SK-N-SH (cell line): ENCODE measurements around the gene ERO1A. TPM values are rescaled to one million over a fixed set of nuclear protein-coding genes. Genes with fewer than 3 reads are reported as not detected.

ENCODE experiments used
- CTCF ChIA-PET: fragments of 300-600, 350-600 bp; formaldehyde crosslinking; extraction: SDS; loops from one replicate; lab custom pipeline; 2021; lab: Yijun Ruan, JAX
- POLR2A ChIA-PET: fragments of 350-600 bp; sonication (Branson Sonifier 250); formaldehyde crosslinking; extraction: SDS; loops from one replicate; lab custom pipeline; 2020; ENCODE audit warnings: antibody characterized with exemption, inconsistent platforms; lab: Yijun Ruan, JAX
- DNase-seq: peaks from one replicate; pipeline ENCODE4 v3.0.0; 2012
- H2AFZ ChIP-seq: fragments of 200-600 bp; sonication (generic); 2 replicates; pipeline ENCODE4 v1.8.1; 2016; ENCODE audit warnings: antibody characterized with exemption, mild to moderate bottlenecking, low read depth
- H3F3A ChIP-seq: fragments of 200-600 bp; sonication (generic); replicated peaks from 2 replicates; pipeline ENCODE3; 2016; ENCODE audit warnings: antibody characterized with exemption, mild to moderate bottlenecking; ENCODE audit not compliant: insufficient read depth
- H3K27ac ChIP-seq, 2 experiments: fragments of 200-500 bp in 1 of 2; fragments of 200-600 bp in 1 of 2; sonication (Bioruptor generic) in 1 of 2; sonication (generic), shearing (Covaris generic) in 1 of 2; 2 replicates each; pipeline versions ENCODE4 v1.5.1 to v1.6.1; 2014 to 2016; ENCODE audit warnings: low read depth in 2 of 2, inconsistent platforms in 1 of 2, low read length in 1 of 2, mild to moderate bottlenecking in 1 of 2, mixed read lengths in 1 of 2
- H3K27me3 ChIP-seq: fragments of 200-600 bp; sonication (generic), shearing (Covaris generic); 2 replicates; pipeline ENCODE4 v1.6.1; 2016; ENCODE audit warnings: mixed run types; ENCODE audit not compliant: insufficient read depth
- H3K36me3 ChIP-seq, 2 experiments: fragments of 200-500 bp in 1 of 2; fragments of 200-600 bp in 1 of 2; sonication (Bioruptor generic) in 1 of 2; sonication (generic) in 1 of 2; replicated peaks in 1 of 2; 2 replicates each; pipeline versions ENCODE3 to v1.5.1; 2014 to 2016; ENCODE audit warnings: low read length in 1 of 2, mild to moderate bottlenecking in 1 of 2; ENCODE audit not compliant: insufficient read depth in 2 of 2, control insufficient read depth in 1 of 2
- H3K4me1 ChIP-seq, 2 experiments: fragments of 200-500 bp in 1 of 2; fragments of 200-600 bp in 1 of 2; sonication (Bioruptor generic) in 1 of 2; sonication (generic), shearing (Covaris generic) in 1 of 2; 2 replicates each; pipeline versions ENCODE4 v1.5.1 to v1.6.1; 2014 to 2016; ENCODE audit warnings: low read depth in 1 of 2, low read length in 1 of 2, mixed run types in 1 of 2; ENCODE audit not compliant: insufficient read depth in 2 of 2, control insufficient read depth in 1 of 2
- H3K4me2 ChIP-seq: fragments of 200-600 bp; sonication (generic), shearing (Covaris generic); 2 replicates; pipeline ENCODE4 v1.6.1; 2017; ENCODE audit warnings: mixed run types
- H3K4me3 ChIP-seq, 2 experiments: fragments of 200-500 bp in 1 of 2; fragments of 200-600 bp in 1 of 2; sonication (Bioruptor generic) in 1 of 2; sonication (generic), shearing (Covaris generic) in 1 of 2; 2 replicates each; pipeline versions ENCODE4 v1.5.1 to v1.8.1; 2014 to 2016; ENCODE audit warnings: low read depth in 2 of 2, inconsistent platforms in 1 of 2, low read length in 1 of 2, mild to moderate bottlenecking in 1 of 2, mixed read lengths in 1 of 2, moderate library complexity in 1 of 2
- H3K79me2 ChIP-seq: fragments of 200-600 bp; sonication (generic); 2 replicates; pipeline ENCODE4 v1.8.1; 2017; ENCODE audit warnings: mild to moderate bottlenecking; ENCODE audit not compliant: insufficient read depth
- H3K9ac ChIP-seq: fragments of 200-600 bp; sonication (generic); 2 replicates; pipeline ENCODE4 v1.6.1; 2017; ENCODE audit warnings: mixed run types
- H3K9me2 ChIP-seq: fragments of 200-600 bp; sonication (generic); 2 replicates; pipeline ENCODE4 v1.6.1; 2017; ENCODE audit warnings: mixed run types
- H3K9me3 ChIP-seq: fragments of 200-600 bp; sonication (generic); 2 replicates; pipeline ENCODE4 v1.6.1; 2017; ENCODE audit warnings: mixed run types, mild to moderate bottlenecking, moderate library complexity
- H4K20me1 ChIP-seq: fragments of 200-600 bp; sonication (generic); 2 replicates; pipeline ENCODE4 v1.6.1; 2017; ENCODE audit warnings: mild to moderate bottlenecking, mixed run types; ENCODE audit not compliant: insufficient read depth
- CHD2 ChIP-seq: fragments of 150-350 bp; IDR thresholded peaks from 2 replicates; pipeline ENCODE4 v1.6.1; 2018; ENCODE audit warnings: low read length; ENCODE audit not compliant: partially characterized antibody
- CTCF ChIP-seq: fragments of 200-600 bp; sonication (generic); IDR thresholded peaks from 2 replicates; pipeline ENCODE4 v1.6.1; 2017; ENCODE audit warnings: antibody characterized with exemption, mild to moderate bottlenecking, moderate library complexity
- ELF1 ChIP-seq: IDR thresholded peaks from 2 replicates; pipeline ENCODE4 v1.4.0; 2012
- EP300 ChIP-seq, 2 experiments: IDR thresholded peaks; 2 replicates each; pipeline versions ENCODE4 v1.4.0 to v1.6.1; 2012; ENCODE audit warnings: borderline replicate concordance in 1 of 2, low read depth in 1 of 2, low read length in 1 of 2
- FOSL2 ChIP-seq: IDR thresholded peaks from 2 replicates; pipeline ENCODE4 v1.4.0; 2012; ENCODE audit warnings: low read depth, mild to moderate bottlenecking, moderate library complexity, borderline replicate concordance
- MXI1 ChIP-seq: IDR thresholded peaks from 2 replicates; pipeline ENCODE4 v1.6.1; 2012; ENCODE audit warnings: mild to moderate bottlenecking, low read depth, low read length, improper control_type of control experiment
- NFIC ChIP-seq: IDR thresholded peaks from 2 replicates; pipeline ENCODE4 v1.4.0; 2012; ENCODE audit warnings: borderline replicate concordance
- NRF1 ChIP-seq: IDR thresholded peaks from 2 replicates; pipeline ENCODE4 v1.6.1; 2012; ENCODE audit warnings: low read depth, mild to moderate bottlenecking, low read length
- PBX3 ChIP-seq: IDR thresholded peaks from 2 replicates; pipeline ENCODE4; 2012
- RAD21 ChIP-seq: IDR thresholded peaks from 2 replicates; pipeline ENCODE4 v1.6.1; 2012; ENCODE audit warnings: mild to moderate bottlenecking, low read length
- RCOR1 ChIP-seq: fragments of 150-350 bp; IDR thresholded peaks from 2 replicates; pipeline ENCODE4 v1.6.1; 2017; ENCODE audit warnings: antibody characterized with exemption, low read length
- TEAD4 ChIP-seq: IDR thresholded peaks from 2 replicates; pipeline ENCODE4 v1.4.0; 2012; ENCODE audit warnings: mild to moderate bottlenecking, borderline replicate concordance; ENCODE audit not compliant: insufficient read depth
- USF1 ChIP-seq: IDR thresholded peaks from 2 replicates; pipeline ENCODE4 v1.4.0; 2012; ENCODE audit warnings: low read depth, borderline replicate concordance
- YY1 ChIP-seq: IDR thresholded peaks from 2 replicates; pipeline ENCODE4 v1.4.0; 2012; ENCODE audit warnings: low read depth, mild to moderate bottlenecking
- ZBTB33 ChIP-seq: IDR thresholded peaks from 2 replicates; pipeline ENCODE4 v1.4.0; 2012; ENCODE audit warnings: low read depth, borderline replicate concordance
- WGBS: methylation state at CpG from one replicate; pipeline ENCODE4 v1.1.6; 2017; ENCODE audit warnings: low lambda C conversion rate; 5-methylcytosine and 5-hydroxymethylcytosine counted together
- polyA plus RNA-seq, 3 experiments: library from polyadenylated mRNA; depleted of rRNA; stranded (reverse); fragments of >200 nt; gene quantifications; 2 replicates each; pipeline ENCODE4 v1.2.3, GENCODE V29; 2012

ERO1A gene
- polyA plus RNA-seq, 1 of the 3 experiments (the other 2 are of a cell fraction) = 19.3 TPM

GRCh38 chr14:52618602-52619001, 76.8 kb downstream of the ERO1A start (continued):
- no peak for TF ChIP-seq CTCF
- no peak for TF ChIP-seq ZBTB33
- no peak for TF ChIP-seq NRF1
- TF ChIP-seq RAD21 = no peak

GRCh38 chr14:52610187-52610586, 85.2 kb downstream of the ERO1A start:
- Histone ChIP-seq H3K4me1 (no peaks in the 10 kb centered on the region), H3K36me3 (no peaks in the 10 kb centered on the region), H3K27ac (no peak overlapping the region), H3K9me2 (no peaks in the 10 kb centered on the region), H3K9me3 (no peaks in the 10 kb centered on the region), H3F3A (no peaks in the 10 kb centered on the region), H3K4me2 (no peak overlapping the region), H3K4me3 (no peak overlapping the region), H3K9ac (no peak overlapping the region), H4K20me1 (no peaks in the 10 kb centered on the region), H3K79me2 (no peaks in the 10 kb centered on the region), H2AFZ (no peak overlapping the region), H3K27me3 (no peaks in the 10 kb centered on the region)
- no peak for DNase-seq
- CTCF ChIA-PET = no interaction called here
- TF ChIP-seq EP300 (IDR thresholded peaks at IDR 0.05; ENCODE audit: borderline replicate concordance in 1 of 2, low read depth in 1 of 2, low read length in 1 of 2) (no peak), NFIC (no peak), CHD2 (no peak), TEAD4 (no peak), RAD21 (no peak), MXI1 (no peak), ELF1 (no peak), RCOR1 (no peak), YY1 (no peak), PBX3 (no peak), FOSL2 (no peak), CTCF (no peak), USF1 (no peak)
- POLR2A ChIA-PET = no interaction called here
- 95% methylated on average over 2 of the region's 2 CpGs for WGBS
